GM12878 (cell line): ENCODE data around the gene KBTBD2. TPM values are rescaled to one million over a fixed set of nuclear protein-coding genes. Genes with fewer than 3 reads are reported as not detected.

ENCODE experiments used
- ATF2 ChIP-seq: IDR thresholded peaks from 2 replicates; pipeline ENCODE4 v1.6.1; 2012; ENCODE audit warnings: low read length, inconsistent platforms
- CREB1 ChIP-seq: IDR thresholded peaks from 2 replicates; pipeline ENCODE4 v1.6.1; 2012; ENCODE audit warnings: low read depth, mild to moderate bottlenecking, inconsistent platforms
- ELK1 ChIP-seq: IDR thresholded peaks from 2 replicates; pipeline ENCODE4 v1.6.1; 2012; ENCODE audit warnings: low read depth, low read length, improper control_type of control experiment
- HDAC6 ChIP-seq: fragments of 200-600 bp; sonication (generic); IDR thresholded peaks from one replicate; pipeline ENCODE4 v1.8.0; 2017; ENCODE audit warnings: antibody characterized with exemption; ENCODE audit not compliant: unreplicated experiment
- NBN ChIP-seq: fragments of 450-650 bp; IDR thresholded peaks from 2 replicates; pipeline ENCODE4 v1.6.1; 2016
- NR2F1 ChIP-seq: fragments of 450-650 bp; conservative IDR thresholded peaks from 2 replicates; pipeline ENCODE4 v1.6.1; 2017; ENCODE audit warnings: mild to moderate bottlenecking
- RFX5 ChIP-seq: IDR thresholded peaks from 2 replicates; pipeline ENCODE4 v1.6.1; 2011; ENCODE audit warnings: low read depth, low read length, improper control_type of control experiment
- SMAD5 ChIP-seq: IDR thresholded peaks from 2 replicates; pipeline ENCODE4 v1.6.1; 2016; ENCODE audit warnings: antibody characterized with exemption, low read depth
- TARDBP ChIP-seq: IDR thresholded peaks from 2 replicates; pipeline ENCODE4 v1.6.1; 2016; ENCODE audit warnings: borderline replicate concordance
- YY1 ChIP-seq: IDR thresholded peaks from 2 replicates; pipeline ENCODE4 v1.6.1; 2011; ENCODE audit warnings: low read depth, mild to moderate bottlenecking, low read length
- polyA plus RNA-seq, 11 experiments: library from polyadenylated mRNA; depleted of rRNA in 4 of 11; unstranded in 6 of 11; stranded (reverse) in 5 of 11; fragments of >200 nt; fragmentation: Nextera tagmentation in 4 of 11; fragmentation: Illumina TruSeq in 1 of 11; extraction: Ambion mirVana in 4 of 11; extraction: Trizol in 1 of 11; gene quantifications; 1 replicate in 1 of 11; 2 replicates in 10 of 11; pipeline versions ENCODE4 v1.2.1 to v1.2.3, GENCODE V29; 2011 to 2016; ENCODE audit warnings: inconsistent platforms in 2 of 11, missing spikeins in 2 of 11, low read depth in 1 of 11
- total RNA-seq, 4 experiments: library from RNA; depleted of rRNA in 3 of 4; stranded (reverse); fragments of >200 nt in 3 of 4; fragmentation: Illumina TruSeq in 1 of 4; extraction: Trizol in 1 of 4; gene quantifications; 2 replicates each; pipeline versions ENCODE4 v1.2.1 to v1.2.3, GENCODE V29; 2013 to 2021
- TF ChIP-seq, protein P1 (sequence below): IDR thresholded peaks from 2 replicates; pipeline ENCODE4 v1.6.1; 2012; ENCODE audit warnings: mild to moderate bottlenecking, low read depth, low read length
- TF ChIP-seq, protein P2 (sequence below): IDR thresholded peaks from 2 replicates; pipeline ENCODE4 v1.6.1; 2011; ENCODE audit warnings: mild to moderate bottlenecking, low read depth, low read length, moderate library complexity; ENCODE audit not compliant: insufficient replicate concordance
- TF ChIP-seq, protein P3 (sequence below): fragments of 450-650 bp; formaldehyde crosslinking; IDR thresholded peaks from 2 replicates; pipeline ENCODE4 v1.4.0; 2020; ENCODE audit warnings: mild to moderate bottlenecking, moderate library complexity
- TF ChIP-seq, protein P4 (sequence below): fragments of 450-650 bp; IDR thresholded peaks from 2 replicates; pipeline ENCODE4 v1.6.1; 2018; ENCODE audit warnings: mild to moderate bottlenecking, low read depth, moderate library complexity; ENCODE audit not compliant: partially characterized antibody

Gene KBTBD2
- total and polyA plus RNA-seq, 10 of the 15 experiments (the other 5 are each of a cell fraction or from before 2014, with no cell fraction given) = 8.1 to 22.3 (median 16.2) TPM

GRCh38 chr7:32891800-32892520, 400 bp upstream of the KBTBD2 start (continued):
- TF ChIP-seq, protein P1, sequence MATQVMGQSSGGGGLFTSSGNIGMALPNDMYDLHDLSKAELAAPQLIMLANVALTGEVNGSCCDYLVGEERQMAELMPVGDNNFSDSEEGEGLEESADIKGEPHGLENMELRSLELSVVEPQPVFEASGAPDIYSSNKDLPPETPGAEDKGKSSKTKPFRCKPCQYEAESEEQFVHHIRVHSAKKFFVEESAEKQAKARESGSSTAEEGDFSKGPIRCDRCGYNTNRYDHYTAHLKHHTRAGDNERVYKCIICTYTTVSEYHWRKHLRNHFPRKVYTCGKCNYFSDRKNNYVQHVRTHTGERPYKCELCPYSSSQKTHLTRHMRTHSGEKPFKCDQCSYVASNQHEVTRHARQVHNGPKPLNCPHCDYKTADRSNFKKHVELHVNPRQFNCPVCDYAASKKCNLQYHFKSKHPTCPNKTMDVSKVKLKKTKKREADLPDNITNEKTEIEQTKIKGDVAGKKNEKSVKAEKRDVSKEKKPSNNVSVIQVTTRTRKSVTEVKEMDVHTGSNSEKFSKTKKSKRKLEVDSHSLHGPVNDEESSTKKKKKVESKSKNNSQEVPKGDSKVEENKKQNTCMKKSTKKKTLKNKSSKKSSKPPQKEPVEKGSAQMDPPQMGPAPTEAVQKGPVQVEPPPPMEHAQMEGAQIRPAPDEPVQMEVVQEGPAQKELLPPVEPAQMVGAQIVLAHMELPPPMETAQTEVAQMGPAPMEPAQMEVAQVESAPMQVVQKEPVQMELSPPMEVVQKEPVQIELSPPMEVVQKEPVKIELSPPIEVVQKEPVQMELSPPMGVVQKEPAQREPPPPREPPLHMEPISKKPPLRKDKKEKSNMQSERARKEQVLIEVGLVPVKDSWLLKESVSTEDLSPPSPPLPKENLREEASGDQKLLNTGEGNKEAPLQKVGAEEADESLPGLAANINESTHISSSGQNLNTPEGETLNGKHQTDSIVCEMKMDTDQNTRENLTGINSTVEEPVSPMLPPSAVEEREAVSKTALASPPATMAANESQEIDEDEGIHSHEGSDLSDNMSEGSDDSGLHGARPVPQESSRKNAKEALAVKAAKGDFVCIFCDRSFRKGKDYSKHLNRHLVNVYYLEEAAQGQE = 0 out of 2 replicates have a peak, but pooled peaks have one; percentile 8
- peak; percentile 91 for TF ChIP-seq NR2F1
- no peak for TF ChIP-seq RFX5
- TF ChIP-seq ATF2 = no peak
- TF ChIP-seq, protein P2, sequence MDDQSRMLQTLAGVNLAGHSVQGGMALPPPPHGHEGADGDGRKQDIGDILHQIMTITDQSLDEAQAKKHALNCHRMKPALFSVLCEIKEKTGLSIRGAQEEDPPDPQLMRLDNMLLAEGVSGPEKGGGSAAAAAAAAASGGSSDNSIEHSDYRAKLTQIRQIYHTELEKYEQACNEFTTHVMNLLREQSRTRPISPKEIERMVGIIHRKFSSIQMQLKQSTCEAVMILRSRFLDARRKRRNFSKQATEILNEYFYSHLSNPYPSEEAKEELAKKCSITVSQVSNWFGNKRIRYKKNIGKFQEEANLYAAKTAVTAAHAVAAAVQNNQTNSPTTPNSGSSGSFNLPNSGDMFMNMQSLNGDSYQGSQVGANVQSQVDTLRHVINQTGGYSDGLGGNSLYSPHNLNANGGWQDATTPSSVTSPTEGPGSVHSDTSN = no peak
- no peak for TF ChIP-seq SMAD5
- TF ChIP-seq HDAC6 = no peak
- peak; percentile 76 for TF ChIP-seq CREB1
- 0 out of 2 replicates have a peak, but pooled peaks have one; percentile 24 for TF ChIP-seq ELK1
- peak; percentile 78 for TF ChIP-seq NBN
- TF ChIP-seq TARDBP = 0 out of 2 replicates have a peak, but pooled peaks have one; percentile 11
- TF ChIP-seq YY1 = peak; percentile 55; the same call in 1 of the 2 replicates
- TF ChIP-seq, protein P3, sequence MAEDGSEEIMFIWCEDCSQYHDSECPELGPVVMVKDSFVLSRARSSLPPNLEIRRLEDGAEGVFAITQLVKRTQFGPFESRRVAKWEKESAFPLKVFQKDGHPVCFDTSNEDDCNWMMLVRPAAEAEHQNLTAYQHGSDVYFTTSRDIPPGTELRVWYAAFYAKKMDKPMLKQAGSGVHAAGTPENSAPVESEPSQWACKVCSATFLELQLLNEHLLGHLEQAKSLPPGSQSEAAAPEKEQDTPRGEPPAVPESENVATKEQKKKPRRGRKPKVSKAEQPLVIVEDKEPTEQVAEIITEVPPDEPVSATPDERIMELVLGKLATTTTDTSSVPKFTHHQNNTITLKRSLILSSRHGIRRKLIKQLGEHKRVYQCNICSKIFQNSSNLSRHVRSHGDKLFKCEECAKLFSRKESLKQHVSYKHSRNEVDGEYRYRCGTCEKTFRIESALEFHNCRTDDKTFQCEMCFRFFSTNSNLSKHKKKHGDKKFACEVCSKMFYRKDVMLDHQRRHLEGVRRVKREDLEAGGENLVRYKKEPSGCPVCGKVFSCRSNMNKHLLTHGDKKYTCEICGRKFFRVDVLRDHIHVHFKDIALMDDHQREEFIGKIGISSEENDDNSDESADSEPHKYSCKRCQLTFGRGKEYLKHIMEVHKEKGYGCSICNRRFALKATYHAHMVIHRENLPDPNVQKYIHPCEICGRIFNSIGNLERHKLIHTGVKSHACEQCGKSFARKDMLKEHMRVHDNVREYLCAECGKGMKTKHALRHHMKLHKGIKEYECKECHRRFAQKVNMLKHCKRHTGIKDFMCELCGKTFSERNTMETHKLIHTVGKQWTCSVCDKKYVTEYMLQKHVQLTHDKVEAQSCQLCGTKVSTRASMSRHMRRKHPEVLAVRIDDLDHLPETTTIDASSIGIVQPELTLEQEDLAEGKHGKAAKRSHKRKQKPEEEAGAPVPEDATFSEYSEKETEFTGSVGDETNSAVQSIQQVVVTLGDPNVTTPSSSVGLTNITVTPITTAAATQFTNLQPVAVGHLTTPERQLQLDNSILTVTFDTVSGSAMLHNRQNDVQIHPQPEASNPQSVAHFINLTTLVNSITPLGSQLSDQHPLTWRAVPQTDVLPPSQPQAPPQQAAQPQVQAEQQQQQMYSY (CRISPR knock-in tag) = no peak
- TF ChIP-seq, protein P4, sequence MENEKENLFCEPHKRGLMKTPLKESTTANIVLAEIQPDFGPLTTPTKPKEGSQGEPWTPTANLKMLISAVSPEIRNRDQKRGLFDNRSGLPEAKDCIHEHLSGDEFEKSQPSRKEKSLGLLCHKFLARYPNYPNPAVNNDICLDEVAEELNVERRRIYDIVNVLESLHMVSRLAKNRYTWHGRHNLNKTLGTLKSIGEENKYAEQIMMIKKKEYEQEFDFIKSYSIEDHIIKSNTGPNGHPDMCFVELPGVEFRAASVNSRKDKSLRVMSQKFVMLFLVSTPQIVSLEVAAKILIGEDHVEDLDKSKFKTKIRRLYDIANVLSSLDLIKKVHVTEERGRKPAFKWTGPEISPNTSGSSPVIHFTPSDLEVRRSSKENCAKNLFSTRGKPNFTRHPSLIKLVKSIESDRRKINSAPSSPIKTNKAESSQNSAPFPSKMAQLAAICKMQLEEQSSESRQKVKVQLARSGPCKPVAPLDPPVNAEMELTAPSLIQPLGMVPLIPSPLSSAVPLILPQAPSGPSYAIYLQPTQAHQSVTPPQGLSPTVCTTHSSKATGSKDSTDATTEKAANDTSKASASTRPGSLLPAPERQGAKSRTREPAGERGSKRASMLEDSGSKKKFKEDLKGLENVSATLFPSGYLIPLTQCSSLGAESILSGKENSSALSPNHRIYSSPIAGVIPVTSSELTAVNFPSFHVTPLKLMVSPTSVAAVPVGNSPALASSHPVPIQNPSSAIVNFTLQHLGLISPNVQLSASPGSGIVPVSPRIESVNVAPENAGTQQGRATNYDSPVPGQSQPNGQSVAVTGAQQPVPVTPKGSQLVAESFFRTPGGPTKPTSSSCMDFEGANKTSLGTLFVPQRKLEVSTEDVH = no peak
